Measurements from ENCODE around the gene KCNH2.

KCNH2 gene

GRCh38 chr7:150968056-150968733 is 9.9 kb downstream of the KCNH2 start:
- Histone ChIP-seq H3K27ac (ENCODE audit: poor library complexity, severe bottlenecking) (no peak overlapping the region), H3K36me3 (ENCODE audit: low read depth) (no peaks in the 10 kb centered on the region), H3K27me3 (ENCODE audit: insufficient read depth, poor library complexity, severe bottlenecking) (peaks cover 10% of the 10 kb centered on the region), H3K4me1 (ENCODE audit: insufficient read depth, poor library complexity, severe bottlenecking) (no peaks in the 10 kb centered on the region), H3K9me3 (ENCODE audit: severe bottlenecking) (no peaks in the 10 kb centered on the region), H3K4me3 (ENCODE audit: severe bottlenecking) (no peak overlapping the region)
- DNase-seq (ENCODE audit: low spot score) = no peak
- no peak for ATAC-seq (ENCODE audit: low read depth)
- TF ChIP-seq CTCF (IDR thresholded peaks at IDR 0.05; ENCODE audit: poor library complexity, severe bottlenecking) = no peak

- no peak for TF ChIP-seq CTCF (IDR thresholded peaks at IDR 0.05; ENCODE audit: poor library complexity, severe bottlenecking)
- Histone ChIP-seq H3K36me3 (ENCODE audit: low read depth) (no peaks in the 10 kb centered on the region), H3K9me3 (ENCODE audit: severe bottlenecking) (no peaks in the 10 kb centered on the region), H3K4me1 (ENCODE audit: insufficient read depth, poor library complexity, severe bottlenecking) (no peaks in the 10 kb centered on the region), H3K4me3 (ENCODE audit: severe bottlenecking) (no peak overlapping the region), H3K27ac (ENCODE audit: poor library complexity, severe bottlenecking) (no peak overlapping the region), H3K27me3 (ENCODE audit: insufficient read depth, poor library complexity, severe bottlenecking) (peaks cover 10% of the 10 kb centered on the region)
- ATAC-seq (ENCODE audit: low read depth) (no peak), DNase-seq (ENCODE audit: low spot score) (no peak)
These were observed 10.8 kb downstream of the KCNH2 start for GRCh38 chr7:150967349-150967748.

DNA sequence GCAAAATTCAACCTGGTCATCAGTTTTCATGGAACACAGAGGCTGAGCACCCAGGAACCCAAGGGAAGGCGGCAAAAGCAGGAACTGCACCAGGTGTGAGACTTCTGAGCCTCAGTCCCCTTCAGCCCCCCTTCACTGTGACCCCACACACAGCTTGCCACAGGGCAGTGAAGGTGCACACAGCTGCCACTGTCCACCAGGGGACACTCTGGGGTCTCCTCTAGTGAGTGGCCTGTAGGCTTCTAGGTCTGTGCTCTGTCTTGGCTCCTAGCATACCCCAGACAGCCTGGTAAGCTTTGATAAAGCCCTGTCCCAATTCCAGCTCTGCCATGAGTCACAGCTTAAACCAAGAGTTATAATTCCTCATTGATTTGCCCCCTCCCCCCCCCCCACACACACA is 12.1 kb downstream of the KCNH2 start:
- Histone ChIP-seq H3K36me3 (ENCODE audit: low read depth) (no peaks in the 10 kb centered on the region), H3K4me3 (ENCODE audit: severe bottlenecking) (no peak overlapping the region), H3K9me3 (ENCODE audit: severe bottlenecking) (no peaks in the 10 kb centered on the region), H3K27me3 (ENCODE audit: insufficient read depth, poor library complexity, severe bottlenecking) (peaks cover 10% of the 10 kb centered on the region), H3K27ac (ENCODE audit: poor library complexity, severe bottlenecking) (no peak overlapping the region), H3K4me1 (ENCODE audit: insufficient read depth, poor library complexity, severe bottlenecking) (no peaks in the 10 kb centered on the region)
- no peak for ATAC-seq (ENCODE audit: low read depth)
- no peak for DNase-seq (ENCODE audit: low spot score)
- TF ChIP-seq CTCF (IDR thresholded peaks at IDR 0.05; ENCODE audit: poor library complexity, severe bottlenecking) = no peak

DNA sequence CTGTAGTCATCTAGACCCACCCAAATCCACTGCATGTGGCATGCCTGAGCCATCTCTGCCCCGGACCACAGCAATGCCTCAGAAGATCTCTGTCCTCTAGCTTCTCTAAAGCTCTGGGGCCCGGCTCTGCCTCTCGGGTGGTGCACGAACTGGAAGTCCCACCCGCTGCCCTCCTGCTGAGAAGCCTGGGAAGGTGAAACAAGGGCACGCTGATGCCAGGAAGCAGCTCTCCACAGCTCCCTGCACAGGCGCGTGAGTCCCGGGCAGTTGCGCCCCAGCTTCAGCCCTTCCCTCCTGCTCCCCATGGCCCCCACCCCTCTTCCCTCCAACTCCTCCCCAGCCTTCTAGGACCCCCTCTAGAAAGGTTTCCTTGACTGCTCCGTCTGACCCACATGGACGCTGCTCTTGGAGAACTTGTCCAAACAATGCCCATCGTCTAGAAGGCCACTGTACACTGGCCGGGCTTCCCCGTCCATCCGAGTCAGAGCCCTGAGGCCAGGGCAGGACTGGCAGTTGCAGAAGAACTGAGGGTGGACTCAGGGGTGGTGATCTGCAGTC is 12.8 kb downstream of the KCNH2 start:
- Histone ChIP-seq H3K4me3 (ENCODE audit: severe bottlenecking) (no peak overlapping the region), H3K9me3 (ENCODE audit: severe bottlenecking) (no peaks in the 10 kb centered on the region), H3K27me3 (ENCODE audit: insufficient read depth, poor library complexity, severe bottlenecking) (peaks cover 10% of the 10 kb centered on the region), H3K27ac (ENCODE audit: poor library complexity, severe bottlenecking) (no peak overlapping the region), H3K4me1 (ENCODE audit: insufficient read depth, poor library complexity, severe bottlenecking) (no peaks in the 10 kb centered on the region), H3K36me3 (ENCODE audit: low read depth) (no peaks in the 10 kb centered on the region)
- DNase-seq (ENCODE audit: low spot score) (no peak), ATAC-seq (ENCODE audit: low read depth) (no peak)
- no peak for TF ChIP-seq CTCF (IDR thresholded peaks at IDR 0.05; ENCODE audit: poor library complexity, severe bottlenecking)

- no peak for TF ChIP-seq CTCF (IDR thresholded peaks at IDR 0.05; ENCODE audit: poor library complexity, severe bottlenecking)
- H3K9me3 ChIP-seq (ENCODE audit: severe bottlenecking) = no peaks in the 10 kb centered on the region
- no peak overlapping the region for H3K27ac ChIP-seq (ENCODE audit: poor library complexity, severe bottlenecking)
- no peak overlapping the region for H3K4me3 ChIP-seq (ENCODE audit: severe bottlenecking)
- DNase-seq (ENCODE audit: low spot score) = no peak
- peaks cover 10% of the 10 kb centered on the region for H3K27me3 ChIP-seq (ENCODE audit: insufficient read depth, poor library complexity, severe bottlenecking)
- no peaks in the 10 kb centered on the region for H3K4me1 ChIP-seq (ENCODE audit: insufficient read depth, poor library complexity, severe bottlenecking)
- H3K36me3 ChIP-seq (ENCODE audit: low read depth) = no peaks in the 10 kb centered on the region
- ATAC-seq (ENCODE audit: low read depth) = no peak
These were observed 13.5 kb downstream of the KCNH2 start for GRCh38 chr7:150964593-150965111.

All from RWPE2 (cell line).